Prostate gland (tissue), 2 donors: Measurements from ENCODE around the gene RWDD2A. TPM values are rescaled to one million over a fixed set of nuclear protein-coding genes. Genes with fewer than 3 reads are reported as not detected.

Experiments
- DNase-seq: peaks from one replicate; pipeline ENCODE4 v3.0.0-alpha.2; 2019; ENCODE audit warnings: low spot score
- H3K27ac ChIP-seq, 2 donors: fragments of 200-600 bp; sonication (generic); 2 replicates each; pipeline ENCODE4 v1.5.1; 2017 to 2019
- H3K27me3 ChIP-seq: fragments of 200-600 bp; sonication (generic); replicated peaks from 2 replicates; pipeline ENCODE4 v1.5.1; 2019; ENCODE audit not compliant: insufficient read depth
- H3K36me3 ChIP-seq, 2 donors: fragments of 200-600 bp; sonication (generic); 1 replicate in 1 of 2; 2 replicates in 1 of 2; pipeline versions ENCODE4 v1.5.1 to v1.8.1; 2017 to 2019
- H3K4me1 ChIP-seq: fragments of 200-600 bp; sonication (generic); replicated peaks from 2 replicates; pipeline ENCODE4 v1.5.1; 2019
- H3K4me3 ChIP-seq, 2 donors: fragments of 200-600 bp; sonication (generic); 2 replicates each; pipeline ENCODE4 v1.5.1; 2017 to 2019
- H3K9me3 ChIP-seq: fragments of 200-600 bp; sonication (generic); 2 replicates; pipeline ENCODE4 v1.5.1; 2017
- CTCF ChIP-seq, 4 experiments: fragments of 200-600 bp in 2 of 4; fragments of 450-650 bp in 2 of 4; sonication (generic) in 2 of 4; IDR thresholded peaks; 1 replicate in 3 of 4; 2 replicates in 1 of 4; pipeline ENCODE4 v1.5.1; 2016 to 2019; ENCODE audit warnings: antibody characterized with exemption in 4 of 4, mild to moderate bottlenecking in 2 of 4, moderate library complexity in 2 of 4
- POLR2A ChIP-seq: fragments of 450-650 bp; IDR thresholded peaks from one replicate; pipeline ENCODE4 v1.6.1; 2016; ENCODE audit warnings: antibody characterized with exemption, mild to moderate bottlenecking
- POLR2AphosphoS5 ChIP-seq: sonication (generic); formaldehyde crosslinking; IDR thresholded peaks from one replicate; pipeline ENCODE4 v1.6.1; 2017; ENCODE audit warnings: antibody characterized with exemption
- WGBS: methylation state at CpG from one replicate; pipeline ENCODE4 v1.1.5; 2018; 5-methylcytosine and 5-hydroxymethylcytosine counted together
- intact Hi-C: fragments of 100-400 bp; cut with DNase I; formaldehyde crosslinking; loops from one replicate; pipeline ENCODE4 v1.14.2; 2022
- total RNA-seq, 2 donors: library from RNA; depleted of rRNA; stranded (reverse); fragments of >200 nt; gene quantifications; one replicate each; pipeline ENCODE4 v1.1.0, GENCODE V29; 2016

Gene RWDD2A
- total RNA-seq, 2 donors from 2014 or later, result 9.5 to 23.7 TPM

- WGBS, result 82% methylated on average over 1 of the region's 1 CpG
- Histone ChIP-seq H3K9me3 (no peaks in the 10 kb centered on the region), H3K36me3 (no peaks in the 10 kb centered on the region), H3K27ac (no peak overlapping the region), H3K4me3 (no peak overlapping the region), H3K4me1 (no peaks in the 10 kb centered on the region), H3K27me3 (no peaks in the 10 kb centered on the region)
- no peak for DNase-seq
- intact Hi-C loops, result loop anchor here (5.0 kb wide), 1 partner anchor 196 kb away; no protein-coding TSS in a partner anchor
- TF ChIP-seq POLR2A (no peak), CTCF (IDR thresholded peaks at IDR 0.05) (no peak), POLR2AphosphoS5 (no peak)
These were observed 28.1 kb downstream of the RWDD2A start for GRCh38 chr6:83221276-83221675.

- no peaks in the 10 kb centered on the region for H3K9me3 ChIP-seq
- DNase-seq, result no peak
- no peaks in the 10 kb centered on the region for H3K36me3 ChIP-seq
- intact Hi-C loops, result loop anchor here (2.0 to 5.0 kb wide), 2 partner anchors 195 to 291 kb away; partner anchors contain the start of gene PRSS35
- TF ChIP-seq POLR2AphosphoS5 (no peak), CTCF (IDR thresholded peaks at IDR 0.05) (peak in 3 of 4 experiments; percentile 41 to 54 (median 49))
- H3K27ac ChIP-seq, result no peak overlapping the region
- WGBS, result 36% methylated on average over 3 of the region's 3 CpGs
- no peak overlapping the region for H3K4me3 ChIP-seq
- no peaks in the 10 kb centered on the region for H3K4me1 ChIP-seq
- H3K27me3 ChIP-seq, result no peaks in the 10 kb centered on the region
These were observed 28.8 kb downstream of the RWDD2A start for GRCh38 chr6:83221889-83222479.

GRCh38 chr6:83226517-83226916 lies 33.4 kb downstream of the RWDD2A start:
- intact Hi-C loops, result loop anchor here (5.0 kb wide), 1 partner anchor 211 kb away; no protein-coding TSS in a partner anchor
- H3K9me3 ChIP-seq, result no peaks in the 10 kb centered on the region
- no peak overlapping the region for H3K4me3 ChIP-seq
- no peak for TF ChIP-seq POLR2AphosphoS5
- TF ChIP-seq POLR2A, result no peak
- TF ChIP-seq CTCF (IDR thresholded peaks at IDR 0.05), result no peak
- whole genome bisulfite sequencing, result 24% methylated on average over 1 of the region's 1 CpG
- no peak overlapping the region for H3K27ac ChIP-seq
- H3K4me1 ChIP-seq, result no peaks in the 10 kb centered on the region
- no peak for DNase-seq
- H3K36me3 ChIP-seq, result no peaks in the 10 kb centered on the region
- H3K27me3 ChIP-seq, result no peaks in the 10 kb centered on the region

- intact Hi-C loops, result no loop called here
- H3K9me3 ChIP-seq, result no peaks in the 10 kb centered on the region
- H3K36me3 ChIP-seq, result no peaks in the 10 kb centered on the region
- no peaks in the 10 kb centered on the region for H3K27me3 ChIP-seq
- 54% methylated on average over 1 of the region's 1 CpG for WGBS
- no peak overlapping the region for H3K4me3 ChIP-seq
- no peak overlapping the region for H3K27ac ChIP-seq
- TF ChIP-seq POLR2AphosphoS5, result no peak
- no peak for TF ChIP-seq POLR2A
- TF ChIP-seq CTCF (IDR thresholded peaks at IDR 0.05), result no peak
- DNase-seq, result no peak
- no peaks in the 10 kb centered on the region for H3K4me1 ChIP-seq
These were observed 38.0 kb downstream of the RWDD2A start for GRCh38 chr6:83231146-83231545.

GRCh38 chr6:83247471-83247870 lies 54.3 kb downstream of the RWDD2A start:
- Histone ChIP-seq H3K9me3 (no peaks in the 10 kb centered on the region), H3K27me3 (no peaks in the 10 kb centered on the region), H3K36me3 (no peaks in the 10 kb centered on the region), H3K27ac (no peak overlapping the region), H3K4me3 (no peak overlapping the region), H3K4me1 (no peaks in the 10 kb centered on the region)
- no peak for DNase-seq
- 69% methylated on average over 3 of the region's 3 CpGs for WGBS
- TF ChIP-seq POLR2A (no peak), POLR2AphosphoS5 (no peak), CTCF (IDR thresholded peaks at IDR 0.05) (no peak)
- intact Hi-C loops, result no loop called here
